SK-N-SH treated with all-trans-retinoic acid at 6 μM for 48 hours (cell line): Measurements from ENCODE around the gene BEND7.

Source experiments
- ATAC-seq: fragments of 200-7000 bp; cut with Tn5 transposase; 3 replicates; pipeline ENCODE4 v1.9.1; 2020; ENCODE audit warnings: mild to moderate bottlenecking, moderate library complexity
- CSDC2 ChIP-seq: fragments of 250-450 bp; sonication (Bioruptor Pico); IDR thresholded peaks from 2 replicates; pipeline ENCODE4 v1.5.0; 2020; ENCODE audit warnings: mild to moderate bottlenecking, moderate library complexity
- CSRNP3 ChIP-seq: fragments of 250-450 bp; sonication (Bioruptor Pico); IDR thresholded peaks from 2 replicates; pipeline ENCODE4 v1.5.1; 2021; ENCODE audit warnings: mild to moderate bottlenecking, moderate library complexity
- ESRRG ChIP-seq: fragments of 250-450 bp; sonication (Bioruptor Pico); IDR thresholded peaks from 2 replicates; pipeline ENCODE4 v1.6.1; 2021; ENCODE audit warnings: mild to moderate bottlenecking
- GLIS3 ChIP-seq: fragments of 250-450 bp; sonication (Bioruptor Pico); IDR thresholded peaks from 2 replicates; pipeline ENCODE4 v1.5.0; 2020; ENCODE audit warnings: mild to moderate bottlenecking, moderate library complexity
- ISL1 ChIP-seq: fragments of 250-450 bp; sonication (Bioruptor Pico); IDR thresholded peaks from 2 replicates; pipeline ENCODE4 v2.1.2; 2022; ENCODE audit warnings: mild to moderate bottlenecking, moderate library complexity
- POU6F1 ChIP-seq: fragments of 250-450 bp; sonication (Bioruptor Pico); IDR thresholded peaks from 2 replicates; pipeline ENCODE4 v1.8.0; 2021; ENCODE audit warnings: low read depth, mild to moderate bottlenecking, moderate library complexity, borderline replicate concordance
- RARB ChIP-seq: fragments of 250-450 bp; sonication (Bioruptor Pico); IDR thresholded peaks from 2 replicates; pipeline ENCODE4 v1.8.0; 2021; ENCODE audit warnings: mild to moderate bottlenecking, moderate library complexity
- SNAI2 ChIP-seq: fragments of 250-450 bp; sonication (Bioruptor Pico); IDR thresholded peaks from 2 replicates; pipeline ENCODE4 v1.5.0; 2020; ENCODE audit warnings: mild to moderate bottlenecking, moderate library complexity
- TOX ChIP-seq: fragments of 250-450 bp; sonication (Bioruptor Pico); IDR thresholded peaks from 2 replicates; pipeline ENCODE4 v1.8.0; 2021; ENCODE audit warnings: mild to moderate bottlenecking, moderate library complexity, borderline replicate concordance
- ZC3H10 ChIP-seq: fragments of 250-450 bp; sonication (Bioruptor Pico); IDR thresholded peaks from 2 replicates; pipeline ENCODE4 v1.5.1; 2021; ENCODE audit warnings: mild to moderate bottlenecking, moderate library complexity
- ZFP3 ChIP-seq: fragments of 250-450 bp; sonication (Bioruptor Pico); IDR thresholded peaks from 2 replicates; pipeline ENCODE4 v1.5.0; 2020; ENCODE audit warnings: mild to moderate bottlenecking, moderate library complexity
- ZFP30 ChIP-seq: fragments of 450-650 bp; formaldehyde crosslinking; IDR thresholded peaks from 2 replicates; pipeline ENCODE4 v1.5.0; 2022; ENCODE audit warnings: mild to moderate bottlenecking, moderate library complexity
- ZNF565 ChIP-seq: fragments of 450-650 bp; formaldehyde crosslinking; conservative IDR thresholded peaks from 2 replicates; pipeline ENCODE4 v1.5.0; 2020; ENCODE audit warnings: low read depth, mild to moderate bottlenecking, moderate library complexity
- ZNF70 ChIP-seq: fragments of 450-650 bp; formaldehyde crosslinking; IDR thresholded peaks from 2 replicates; pipeline ENCODE4 v1.5.0; 2020; ENCODE audit warnings: mild to moderate bottlenecking, moderate library complexity
- ZNF8 ChIP-seq: fragments of 450-650 bp; formaldehyde crosslinking; IDR thresholded peaks from 2 replicates; pipeline ENCODE4 v1.5.0; 2020; ENCODE audit warnings: mild to moderate bottlenecking, moderate library complexity
- TF ChIP-seq, protein P1 (sequence below): fragments of 250-450 bp; sonication (Bioruptor Pico); IDR thresholded peaks from 2 replicates; pipeline ENCODE4 v1.8.0; 2020; ENCODE audit warnings: mild to moderate bottlenecking, moderate library complexity, borderline replicate concordance
- TF ChIP-seq, protein P2 (sequence below): fragments of 250-450 bp; sonication (Bioruptor Pico); IDR thresholded peaks from 2 replicates; pipeline ENCODE4 v1.5.0; 2020; ENCODE audit warnings: mild to moderate bottlenecking, moderate library complexity

Gene BEND7

DNA sequence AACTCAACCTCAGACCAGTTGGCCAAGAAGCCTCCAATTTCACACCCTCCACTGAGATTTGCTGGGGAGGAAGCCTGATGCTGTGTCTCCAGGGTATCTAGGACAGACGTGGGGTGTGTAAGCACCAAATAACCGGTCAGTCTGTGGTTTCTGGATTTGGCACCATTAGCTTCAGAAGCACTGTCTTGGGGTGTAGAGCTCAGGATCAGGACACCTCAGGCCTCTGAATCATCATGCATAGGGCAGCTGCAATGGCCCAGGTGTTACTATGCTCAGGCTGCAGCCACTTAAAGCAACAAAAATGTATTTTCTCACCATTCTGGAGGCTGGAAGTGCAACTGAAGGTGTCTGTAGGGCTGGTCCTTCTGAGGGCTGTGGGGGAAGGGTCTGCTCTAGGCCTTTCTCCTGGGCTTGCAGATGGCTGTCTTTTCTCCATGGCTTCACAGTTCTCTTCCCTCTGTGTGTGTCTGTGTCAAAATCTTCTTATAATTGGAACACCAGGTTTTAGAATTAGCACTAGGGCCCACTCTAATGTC lies 107.4 kb downstream of the BEND7 start:
- no peak for ATAC-seq
- no peak for TF ChIP-seq ZFP30 (CRISPR knock-in tag)
- TF ChIP-seq, protein P1, sequence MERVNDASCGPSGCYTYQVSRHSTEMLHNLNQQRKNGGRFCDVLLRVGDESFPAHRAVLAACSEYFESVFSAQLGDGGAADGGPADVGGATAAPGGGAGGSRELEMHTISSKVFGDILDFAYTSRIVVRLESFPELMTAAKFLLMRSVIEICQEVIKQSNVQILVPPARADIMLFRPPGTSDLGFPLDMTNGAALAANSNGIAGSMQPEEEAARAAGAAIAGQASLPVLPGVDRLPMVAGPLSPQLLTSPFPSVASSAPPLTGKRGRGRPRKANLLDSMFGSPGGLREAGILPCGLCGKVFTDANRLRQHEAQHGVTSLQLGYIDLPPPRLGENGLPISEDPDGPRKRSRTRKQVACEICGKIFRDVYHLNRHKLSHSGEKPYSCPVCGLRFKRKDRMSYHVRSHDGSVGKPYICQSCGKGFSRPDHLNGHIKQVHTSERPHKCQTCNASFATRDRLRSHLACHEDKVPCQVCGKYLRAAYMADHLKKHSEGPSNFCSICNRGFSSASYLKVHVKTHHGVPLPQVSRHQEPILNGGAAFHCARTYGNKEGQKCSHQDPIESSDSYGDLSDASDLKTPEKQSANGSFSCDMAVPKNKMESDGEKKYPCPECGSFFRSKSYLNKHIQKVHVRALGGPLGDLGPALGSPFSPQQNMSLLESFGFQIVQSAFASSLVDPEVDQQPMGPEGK: no peak
- TF ChIP-seq, all 23 proteins: peak for 0

DNA sequence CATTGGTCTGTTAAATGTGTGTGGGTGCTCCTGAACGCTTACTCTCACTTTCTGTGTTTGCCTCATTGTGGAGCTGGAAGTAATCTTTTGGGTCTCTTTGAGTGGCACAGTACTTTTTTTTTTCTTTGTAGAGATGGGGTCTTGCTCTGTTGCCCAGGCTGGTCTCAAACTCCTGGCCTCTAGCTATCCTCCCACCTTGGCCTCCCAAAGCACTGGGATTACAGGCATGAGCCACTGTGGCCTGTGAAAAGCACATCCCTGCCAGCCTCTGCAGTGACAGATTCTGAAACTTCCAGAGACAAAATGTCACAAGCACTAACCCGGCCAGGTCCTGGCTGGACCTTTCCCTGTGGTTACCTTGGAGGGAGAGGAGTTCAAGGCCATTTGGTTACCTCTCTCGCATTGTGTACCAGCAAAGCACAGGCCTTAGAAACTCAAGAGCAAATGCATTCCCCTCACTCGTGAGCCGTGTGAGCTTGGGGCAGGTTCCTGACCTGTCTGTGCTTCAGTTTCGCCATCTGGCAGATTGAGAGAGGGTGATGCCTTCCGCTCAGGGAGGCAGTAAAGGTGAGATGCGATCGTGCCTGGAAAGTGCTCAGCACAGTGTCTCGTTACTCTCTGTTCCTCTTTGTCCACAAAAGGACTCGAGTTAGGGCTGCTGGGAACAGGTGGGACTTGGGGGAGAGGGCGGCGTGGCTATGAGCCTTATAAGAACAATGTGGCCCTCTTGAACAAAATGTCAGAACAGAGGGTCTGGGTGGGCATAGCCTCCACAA lies 108.1 kb downstream of the BEND7 start:
- ATAC-seq: no peak

GRCh38 chr10:13417459-13418126 lies 111.2 kb downstream of the BEND7 start:
- TF ChIP-seq ZNF70 (CRISPR knock-in tag) (no peak), ZFP30 (CRISPR knock-in tag) (no peak), POU6F1 (CRISPR knock-in tag) (no peak), SNAI2 (CRISPR knock-in tag) (no peak), CSDC2 (no peak), CSRNP3 (CRISPR knock-in tag) (no peak), GLIS3 (no peak), RARB (CRISPR knock-in tag) (no peak), ZNF565 (no peak), ZNF8 (CRISPR knock-in tag) (no peak), ISL1 (CRISPR knock-in tag) (no peak), ZC3H10 (CRISPR knock-in tag) (no peak)
- ATAC-seq: no peak

More for the DNA sequence above, 108.1 kb downstream of the BEND7 start:
- TF ChIP-seq, protein P1: no peak
- TF ChIP-seq TOX (CRISPR knock-in tag) (no peak), CSDC2 (no peak), ZNF70 (CRISPR knock-in tag) (no peak), ZFP3 (CRISPR knock-in tag) (no peak), ESRRG (no peak), RARB (CRISPR knock-in tag) (no peak), CSRNP3 (CRISPR knock-in tag) (no peak), SNAI2 (CRISPR knock-in tag) (no peak)
- TF ChIP-seq, protein P2, sequence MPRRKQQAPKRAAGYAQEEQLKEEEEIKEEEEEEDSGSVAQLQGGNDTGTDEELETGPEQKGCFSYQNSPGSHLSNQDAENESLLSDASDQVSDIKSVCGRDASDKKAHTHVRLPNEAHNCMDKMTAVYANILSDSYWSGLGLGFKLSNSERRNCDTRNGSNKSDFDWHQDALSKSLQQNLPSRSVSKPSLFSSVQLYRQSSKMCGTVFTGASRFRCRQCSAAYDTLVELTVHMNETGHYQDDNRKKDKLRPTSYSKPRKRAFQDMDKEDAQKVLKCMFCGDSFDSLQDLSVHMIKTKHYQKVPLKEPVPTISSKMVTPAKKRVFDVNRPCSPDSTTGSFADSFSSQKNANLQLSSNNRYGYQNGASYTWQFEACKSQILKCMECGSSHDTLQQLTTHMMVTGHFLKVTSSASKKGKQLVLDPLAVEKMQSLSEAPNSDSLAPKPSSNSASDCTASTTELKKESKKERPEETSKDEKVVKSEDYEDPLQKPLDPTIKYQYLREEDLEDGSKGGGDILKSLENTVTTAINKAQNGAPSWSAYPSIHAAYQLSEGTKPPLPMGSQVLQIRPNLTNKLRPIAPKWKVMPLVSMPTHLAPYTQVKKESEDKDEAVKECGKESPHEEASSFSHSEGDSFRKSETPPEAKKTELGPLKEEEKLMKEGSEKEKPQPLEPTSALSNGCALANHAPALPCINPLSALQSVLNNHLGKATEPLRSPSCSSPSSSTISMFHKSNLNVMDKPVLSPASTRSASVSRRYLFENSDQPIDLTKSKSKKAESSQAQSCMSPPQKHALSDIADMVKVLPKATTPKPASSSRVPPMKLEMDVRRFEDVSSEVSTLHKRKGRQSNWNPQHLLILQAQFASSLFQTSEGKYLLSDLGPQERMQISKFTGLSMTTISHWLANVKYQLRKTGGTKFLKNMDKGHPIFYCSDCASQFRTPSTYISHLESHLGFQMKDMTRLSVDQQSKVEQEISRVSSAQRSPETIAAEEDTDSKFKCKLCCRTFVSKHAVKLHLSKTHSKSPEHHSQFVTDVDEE: no peak
